ENCODE results near the gene FGD2.

FGD2 gene

DNA sequence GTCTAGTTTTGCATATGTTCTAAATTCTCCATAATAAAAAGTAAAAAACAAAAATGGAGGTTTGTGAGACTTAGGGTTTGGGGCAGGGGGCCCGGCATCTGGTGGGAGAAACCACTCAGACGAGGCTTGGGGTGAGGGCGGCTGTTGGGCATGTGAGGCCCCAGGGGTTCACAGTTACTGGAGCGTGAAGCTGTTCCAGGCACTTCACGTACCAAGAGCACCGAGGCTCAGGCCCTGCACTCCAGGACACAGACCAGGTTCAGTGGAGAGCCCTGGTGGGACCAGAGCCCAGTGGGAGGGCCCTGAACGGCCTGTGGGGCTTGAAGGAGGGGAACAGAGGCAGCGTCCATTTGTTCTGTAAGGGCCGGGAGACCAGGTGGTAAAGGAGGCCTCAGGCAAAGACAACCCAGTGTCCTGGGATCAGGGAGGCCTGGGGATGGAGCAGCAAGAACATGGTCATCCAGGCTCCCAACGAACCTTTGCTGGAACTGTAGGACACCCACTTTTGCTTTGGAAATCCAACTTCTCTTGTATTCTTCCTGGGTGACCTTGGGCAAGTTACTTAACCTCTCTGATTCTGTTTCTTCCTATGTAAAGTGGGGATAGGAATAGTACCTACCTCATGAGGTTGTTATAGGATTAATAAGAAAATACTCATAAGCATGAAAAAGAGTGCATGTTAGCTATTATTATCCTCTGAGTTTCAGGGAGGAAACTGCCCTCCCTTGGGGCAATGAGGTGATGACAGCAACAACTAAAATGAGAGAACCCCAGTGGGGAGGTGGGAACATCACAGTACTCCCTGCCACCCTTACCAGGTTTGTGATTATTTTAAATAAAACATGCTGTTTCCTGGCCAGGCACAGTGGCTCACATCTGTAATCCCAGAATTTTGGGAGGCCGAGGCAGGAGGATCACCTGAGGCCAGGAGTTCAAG, 1.1 kb upstream of the FGD2 start:
- no peak for ATAC-seq

DNA sequence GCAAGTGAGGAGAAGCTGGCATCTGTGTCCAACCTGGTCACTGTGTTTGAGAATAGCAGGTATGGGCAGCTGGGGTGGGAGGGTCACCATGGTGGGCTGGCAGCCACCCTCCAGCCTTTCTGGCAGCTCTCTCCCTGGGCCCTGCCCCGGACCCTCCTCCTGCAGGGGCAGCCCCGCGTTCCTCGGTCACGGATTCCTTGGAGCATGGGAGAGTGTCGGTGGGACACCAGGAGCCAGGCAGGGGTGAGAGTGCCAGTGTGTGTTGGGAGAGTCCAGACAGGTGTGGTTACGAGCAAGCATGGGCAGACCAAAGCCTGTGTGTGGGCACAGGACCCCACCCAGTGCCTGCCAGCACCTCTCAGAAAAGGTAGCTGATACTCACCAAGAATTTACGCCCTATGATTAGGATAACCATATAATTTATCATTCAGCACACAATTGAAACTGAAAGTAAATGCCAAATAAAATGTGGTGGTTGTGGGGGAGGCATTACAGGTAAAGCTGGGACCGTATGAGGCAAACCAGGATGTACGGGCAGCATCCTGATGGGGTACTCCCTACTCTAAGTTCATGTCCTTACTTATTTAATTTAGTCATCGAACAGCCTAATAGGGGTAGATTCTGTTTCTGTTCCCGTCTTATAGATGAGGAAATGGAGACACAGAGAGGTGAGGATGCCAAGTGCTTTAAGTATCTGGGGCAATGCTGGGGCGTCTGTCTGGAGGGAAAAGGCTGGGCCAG, 542 bp downstream of the FGD2 start:
- ATAC-seq: no peak
- TF ChIP-seq, protein P1, sequence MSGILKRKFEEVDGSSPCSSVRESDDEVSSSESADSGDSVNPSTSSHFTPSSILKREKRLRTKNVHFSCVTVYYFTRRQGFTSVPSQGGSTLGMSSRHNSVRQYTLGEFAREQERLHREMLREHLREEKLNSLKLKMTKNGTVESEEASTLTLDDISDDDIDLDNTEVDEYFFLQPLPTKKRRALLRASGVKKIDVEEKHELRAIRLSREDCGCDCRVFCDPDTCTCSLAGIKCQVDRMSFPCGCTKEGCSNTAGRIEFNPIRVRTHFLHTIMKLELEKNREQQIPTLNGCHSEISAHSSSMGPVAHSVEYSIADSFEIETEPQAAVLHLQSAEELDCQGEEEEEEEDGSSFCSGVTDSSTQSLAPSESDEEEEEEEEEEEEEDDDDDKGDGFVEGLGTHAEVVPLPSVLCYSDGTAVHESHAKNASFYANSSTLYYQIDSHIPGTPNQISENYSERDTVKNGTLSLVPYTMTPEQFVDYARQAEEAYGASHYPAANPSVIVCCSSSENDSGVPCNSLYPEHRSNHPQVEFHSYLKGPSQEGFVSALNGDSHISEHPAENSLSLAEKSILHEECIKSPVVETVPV (CRISPR knock-in tag; IDR thresholded peaks at IDR 0.05): no peak
- TF ChIP-seq, protein P2, sequence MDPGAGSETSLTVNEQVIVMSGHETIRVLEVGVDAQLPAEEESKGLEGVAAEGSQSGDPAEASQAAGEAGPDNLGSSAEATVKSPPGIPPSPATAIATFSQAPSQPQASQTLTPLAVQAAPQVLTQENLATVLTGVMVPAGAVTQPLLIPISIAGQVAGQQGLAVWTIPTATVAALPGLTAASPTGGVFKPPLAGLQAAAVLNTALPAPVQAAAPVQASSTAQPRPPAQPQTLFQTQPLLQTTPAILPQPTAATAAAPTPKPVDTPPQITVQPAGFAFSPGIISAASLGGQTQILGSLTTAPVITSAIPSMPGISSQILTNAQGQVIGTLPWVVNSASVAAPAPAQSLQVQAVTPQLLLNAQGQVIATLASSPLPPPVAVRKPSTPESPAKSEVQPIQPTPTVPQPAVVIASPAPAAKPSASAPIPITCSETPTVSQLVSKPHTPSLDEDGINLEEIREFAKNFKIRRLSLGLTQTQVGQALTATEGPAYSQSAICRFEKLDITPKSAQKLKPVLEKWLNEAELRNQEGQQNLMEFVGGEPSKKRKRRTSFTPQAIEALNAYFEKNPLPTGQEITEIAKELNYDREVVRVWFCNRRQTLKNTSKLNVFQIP (CRISPR knock-in tag; IDR thresholded peaks at IDR 0.05; ENCODE audit: borderline replicate concordance, low read depth): no peak
- TF ChIP-seq PPARA (CRISPR knock-in tag; IDR thresholded peaks at IDR 0.05; ENCODE audit: borderline replicate concordance) (no peak), ZFP3 (CRISPR knock-in tag; IDR thresholded peaks at IDR 0.05) (no peak), ZNF565 (CRISPR knock-in tag; conservative IDR thresholded peaks at IDR 0.05; ENCODE audit: low read depth) (no peak), ZNF8 (CRISPR knock-in tag; IDR thresholded peaks at IDR 0.05) (no peak), CSDC2 (CRISPR knock-in tag; IDR thresholded peaks at IDR 0.05) (no peak), ZC3H10 (CRISPR knock-in tag; IDR thresholded peaks at IDR 0.05) (no peak)

More for the DNA sequence above, 1.1 kb upstream of the FGD2 start:
- TF ChIP-seq RARB (CRISPR knock-in tag; IDR thresholded peaks at IDR 0.05) (no peak), ISL1 (CRISPR knock-in tag; IDR thresholded peaks at IDR 0.05) (no peak), BACH2 (CRISPR knock-in tag; IDR thresholded peaks at IDR 0.05; ENCODE audit: borderline replicate concordance) (no peak), ZNF70 (CRISPR knock-in tag; IDR thresholded peaks at IDR 0.05) (no peak), ZNF8 (CRISPR knock-in tag; IDR thresholded peaks at IDR 0.05) (no peak), ZFP3 (CRISPR knock-in tag; IDR thresholded peaks at IDR 0.05) (no peak)
- TF ChIP-seq, protein P3, sequence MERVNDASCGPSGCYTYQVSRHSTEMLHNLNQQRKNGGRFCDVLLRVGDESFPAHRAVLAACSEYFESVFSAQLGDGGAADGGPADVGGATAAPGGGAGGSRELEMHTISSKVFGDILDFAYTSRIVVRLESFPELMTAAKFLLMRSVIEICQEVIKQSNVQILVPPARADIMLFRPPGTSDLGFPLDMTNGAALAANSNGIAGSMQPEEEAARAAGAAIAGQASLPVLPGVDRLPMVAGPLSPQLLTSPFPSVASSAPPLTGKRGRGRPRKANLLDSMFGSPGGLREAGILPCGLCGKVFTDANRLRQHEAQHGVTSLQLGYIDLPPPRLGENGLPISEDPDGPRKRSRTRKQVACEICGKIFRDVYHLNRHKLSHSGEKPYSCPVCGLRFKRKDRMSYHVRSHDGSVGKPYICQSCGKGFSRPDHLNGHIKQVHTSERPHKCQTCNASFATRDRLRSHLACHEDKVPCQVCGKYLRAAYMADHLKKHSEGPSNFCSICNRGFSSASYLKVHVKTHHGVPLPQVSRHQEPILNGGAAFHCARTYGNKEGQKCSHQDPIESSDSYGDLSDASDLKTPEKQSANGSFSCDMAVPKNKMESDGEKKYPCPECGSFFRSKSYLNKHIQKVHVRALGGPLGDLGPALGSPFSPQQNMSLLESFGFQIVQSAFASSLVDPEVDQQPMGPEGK (CRISPR knock-in tag; IDR thresholded peaks at IDR 0.05; ENCODE audit: borderline replicate concordance): no peak

DNA sequence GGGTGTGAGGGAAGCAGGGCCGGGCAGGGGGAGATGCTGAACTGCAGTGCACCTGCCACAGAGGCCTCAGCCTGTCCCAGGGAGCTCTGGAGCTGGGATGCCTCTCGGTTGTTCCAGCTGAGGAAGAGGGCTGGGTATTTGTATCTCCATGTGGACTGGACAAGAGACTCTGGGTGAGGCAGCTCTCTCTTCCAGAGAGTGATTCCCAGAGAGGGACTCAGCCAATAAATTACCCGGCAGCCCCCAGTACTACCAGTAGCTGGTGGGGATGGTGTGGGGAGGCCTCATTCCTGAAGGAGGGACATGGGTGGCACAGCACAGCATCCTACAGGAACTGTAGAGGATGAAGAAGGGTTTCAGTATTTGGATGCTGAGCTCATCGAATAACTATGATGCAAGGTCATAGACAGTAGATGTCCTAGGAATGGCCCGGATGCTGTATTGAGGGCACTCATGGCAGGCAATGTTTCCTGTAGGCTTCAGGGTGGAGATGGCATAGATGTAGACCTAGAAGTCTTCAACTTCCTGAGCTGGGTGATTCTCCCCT, 1.4 kb downstream of the FGD2 start:
- TF ChIP-seq, protein P3 (CRISPR knock-in tag; IDR thresholded peaks at IDR 0.05; ENCODE audit: borderline replicate concordance): no peak
- TF ChIP-seq, protein P1 (CRISPR knock-in tag; IDR thresholded peaks at IDR 0.05): no peak
- peak; percentile 48; the same call in 2 of the 3 replicates for ATAC-seq

DNA sequence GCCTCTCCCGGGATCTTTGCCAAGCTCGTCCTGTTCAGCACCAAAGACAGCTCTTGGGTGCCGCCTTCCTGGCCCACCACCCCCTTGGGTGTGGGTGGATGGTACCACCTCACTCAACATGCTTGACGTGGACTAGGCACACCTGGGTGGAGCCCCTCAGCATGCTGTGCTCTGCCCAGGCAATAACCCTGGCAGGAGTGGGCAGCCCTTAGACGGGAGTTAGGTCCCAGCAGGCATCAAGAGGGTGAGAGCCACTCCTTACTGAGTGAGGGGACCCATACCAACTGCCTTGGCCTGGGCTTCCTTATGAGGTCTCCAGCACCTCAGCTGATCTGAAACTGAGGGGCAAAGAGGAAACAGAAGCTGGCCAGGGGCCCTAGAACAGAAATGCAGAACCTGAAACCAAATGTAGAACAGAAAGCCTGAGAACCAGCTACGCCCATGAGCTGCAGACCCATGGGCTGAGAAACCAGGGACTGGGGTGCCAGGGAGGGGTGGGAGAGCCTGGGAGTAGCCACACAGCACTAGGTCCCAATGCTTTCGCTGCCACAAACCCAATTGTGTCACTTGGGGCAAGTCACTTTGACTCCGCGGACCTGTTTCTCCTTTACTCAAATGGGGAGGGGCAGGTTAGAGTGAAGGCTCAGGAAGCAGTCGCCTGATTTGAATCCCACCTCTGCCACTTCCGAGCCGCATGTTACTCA, 2.0 kb downstream of the FGD2 start:
- ATAC-seq: no peak
- no peak for TF ChIP-seq ISL1 (CRISPR knock-in tag; IDR thresholded peaks at IDR 0.05)
- TF ChIP-seq ZNF565 (CRISPR knock-in tag; conservative IDR thresholded peaks at IDR 0.05; ENCODE audit: low read depth): no peak
- TF ChIP-seq, protein P3 (CRISPR knock-in tag; IDR thresholded peaks at IDR 0.05; ENCODE audit: borderline replicate concordance): no peak
- no peak for TF ChIP-seq ZFP3 (CRISPR knock-in tag; IDR thresholded peaks at IDR 0.05)
- no peak for TF ChIP-seq OSR1 (CRISPR knock-in tag; IDR thresholded peaks at IDR 0.05)
- TF ChIP-seq ZNF70 (CRISPR knock-in tag; IDR thresholded peaks at IDR 0.05): no peak
- TF ChIP-seq TCF4 (CRISPR knock-in tag; IDR thresholded peaks at IDR 0.05; ENCODE audit: borderline replicate concordance): no peak
- TF ChIP-seq CSDC2 (CRISPR knock-in tag; IDR thresholded peaks at IDR 0.05): no peak
- no peak for TF ChIP-seq RARB (CRISPR knock-in tag; IDR thresholded peaks at IDR 0.05)
- no peak for TF ChIP-seq GLIS3 (CRISPR knock-in tag; IDR thresholded peaks at IDR 0.05)
- no peak for TF ChIP-seq ZC3H10 (CRISPR knock-in tag; IDR thresholded peaks at IDR 0.05)
- TF ChIP-seq ARNTL (CRISPR knock-in tag; IDR thresholded peaks at IDR 0.05; ENCODE audit: borderline replicate concordance, low read depth): no peak
- no peak for TF ChIP-seq ZNF8 (CRISPR knock-in tag; IDR thresholded peaks at IDR 0.05)
- TF ChIP-seq, protein P4, sequence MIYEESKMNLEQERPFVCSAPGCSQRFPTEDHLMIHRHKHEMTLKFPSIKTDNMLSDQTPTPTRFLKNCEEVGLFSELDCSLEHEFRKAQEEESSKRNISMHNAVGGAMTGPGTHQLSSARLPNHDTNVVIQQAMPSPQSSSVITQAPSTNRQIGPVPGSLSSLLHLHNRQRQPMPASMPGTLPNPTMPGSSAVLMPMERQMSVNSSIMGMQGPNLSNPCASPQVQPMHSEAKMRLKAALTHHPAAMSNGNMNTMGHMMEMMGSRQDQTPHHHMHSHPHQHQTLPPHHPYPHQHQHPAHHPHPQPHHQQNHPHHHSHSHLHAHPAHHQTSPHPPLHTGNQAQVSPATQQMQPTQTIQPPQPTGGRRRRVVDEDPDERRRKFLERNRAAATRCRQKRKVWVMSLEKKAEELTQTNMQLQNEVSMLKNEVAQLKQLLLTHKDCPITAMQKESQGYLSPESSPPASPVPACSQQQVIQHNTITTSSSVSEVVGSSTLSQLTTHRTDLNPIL (CRISPR knock-in tag; IDR thresholded peaks at IDR 0.05; ENCODE audit: low read depth): no peak
- TF ChIP-seq TOX (CRISPR knock-in tag; IDR thresholded peaks at IDR 0.05; ENCODE audit: borderline replicate concordance): no peak
